Measurements from ENCODE around the gene EML1. TPM values are rescaled to one million over a fixed set of nuclear protein-coding genes. Genes with fewer than 3 reads are reported as not detected.

Gene EML1
- total RNA-seq, 1 donor from 2014 or later: 17.9 TPM

DNA sequence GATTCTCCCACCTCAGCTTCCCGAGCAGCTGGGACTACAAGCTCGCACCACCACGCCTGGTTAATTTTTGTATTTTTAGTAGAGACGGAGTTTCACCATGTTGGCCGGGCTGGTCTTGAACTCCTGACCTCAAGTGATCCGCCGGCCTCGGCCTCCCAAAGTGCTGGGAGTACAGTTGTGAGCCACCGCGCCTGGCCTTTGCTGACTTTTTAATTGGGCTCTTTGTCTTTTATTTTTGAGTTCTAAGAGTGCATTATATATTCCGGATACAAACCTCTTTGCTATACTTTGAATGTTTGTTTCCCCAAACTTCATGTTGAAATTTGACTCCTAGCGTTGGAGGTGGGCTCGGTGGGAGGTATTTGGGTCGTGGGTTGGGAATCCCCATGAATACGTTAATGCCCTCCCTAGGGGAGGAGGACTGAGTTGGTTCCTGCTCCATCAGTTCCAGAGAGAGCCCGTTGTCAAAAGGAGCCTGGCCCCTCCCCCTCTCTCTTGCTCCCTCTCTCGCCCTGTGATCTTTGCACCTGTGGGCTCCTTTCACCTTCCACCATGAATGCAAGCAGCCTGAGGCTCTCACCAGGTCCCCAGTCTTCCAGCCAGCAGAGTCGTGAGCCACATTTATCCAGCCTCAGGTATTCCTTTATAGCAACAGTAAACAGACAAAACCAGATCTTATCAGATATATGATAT is 168.8 kb downstream of the EML1 start:
- DNase-seq (ENCODE audit: low read depth in 2 of 2): no peak

DNA sequence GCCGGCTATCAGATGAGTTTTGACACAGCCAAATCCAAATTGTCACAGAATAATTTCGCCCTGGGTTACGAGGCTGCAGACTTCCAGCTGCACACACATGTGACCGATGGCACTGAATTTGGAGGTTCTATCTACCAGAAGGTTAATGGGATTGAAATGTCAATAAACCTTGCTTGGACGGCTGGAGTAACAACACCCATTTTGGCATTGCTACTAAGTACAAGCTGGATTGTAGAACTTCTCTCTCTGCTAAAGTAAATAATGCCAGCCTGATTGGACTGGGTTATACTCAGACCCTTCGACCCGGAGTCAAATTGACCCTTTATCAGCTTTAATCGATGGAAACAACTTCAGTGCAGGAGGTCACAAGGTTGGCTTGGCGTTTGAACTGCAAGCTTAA is 171.8 kb downstream of the EML1 start:
- DNase-seq (ENCODE audit: low read depth in 2 of 2): no peak

DNA sequence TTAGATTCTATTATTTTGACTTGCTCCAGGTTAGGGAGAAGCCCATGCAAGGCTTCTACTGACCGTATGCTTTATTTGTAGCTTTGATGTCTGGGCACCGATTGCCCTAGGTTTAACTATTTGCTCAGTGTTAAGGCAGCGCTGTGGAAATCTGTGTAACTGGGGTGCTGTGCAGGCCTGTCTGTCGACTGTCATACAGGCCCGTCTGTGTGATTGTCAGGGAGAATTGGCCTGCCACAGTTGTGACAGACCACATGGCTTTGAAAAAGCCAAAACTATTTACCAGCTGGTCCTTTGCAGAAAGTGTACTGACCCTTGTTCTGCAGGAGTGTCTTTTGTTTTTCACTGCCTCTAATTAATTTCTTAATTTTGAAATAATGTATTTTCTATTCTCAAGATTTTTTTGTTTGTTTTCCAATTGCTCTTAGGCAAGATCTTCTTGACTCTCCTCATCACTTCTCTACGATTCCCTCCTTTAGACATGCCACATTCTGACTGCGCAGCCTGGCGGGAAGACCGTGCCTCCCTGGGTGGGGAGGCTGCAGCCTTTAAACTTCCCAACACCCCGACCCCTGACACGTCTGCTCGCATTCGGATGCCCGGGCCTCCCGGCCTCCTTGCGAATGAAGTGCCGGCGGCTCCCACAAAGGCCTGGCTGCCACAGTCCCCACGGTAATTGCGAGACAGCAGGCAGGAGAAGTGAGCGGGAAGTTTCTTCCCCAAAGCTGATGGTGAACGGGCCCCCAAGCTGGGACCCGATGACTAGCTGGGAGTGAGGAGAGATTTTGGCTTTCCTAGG is 173.0 kb downstream of the EML1 start:
- DNase-seq (ENCODE audit: low read depth in 2 of 2): no peak

DNA sequence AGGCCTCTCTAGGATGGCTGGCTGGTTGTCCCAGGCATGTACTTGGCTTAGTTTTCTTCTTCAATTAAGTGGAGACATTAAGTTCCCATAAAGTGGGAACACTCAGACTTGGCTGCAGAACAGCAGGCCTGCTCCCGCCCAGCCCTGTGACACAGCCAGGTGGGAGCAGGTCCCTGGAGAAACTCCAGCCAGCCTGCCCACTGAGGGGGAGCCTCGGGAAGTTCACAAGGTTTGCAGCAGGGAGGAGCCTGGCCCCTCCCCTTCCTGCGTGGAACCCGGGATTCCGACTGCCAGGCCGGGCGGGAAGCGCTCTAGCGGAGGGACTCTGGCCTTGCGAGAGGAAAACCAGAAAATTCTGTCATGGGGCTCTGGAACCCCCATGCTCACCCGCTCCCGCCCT is 173.7 kb downstream of the EML1 start:
- DNase-seq (ENCODE audit: low read depth in 2 of 2): no peak

DNA sequence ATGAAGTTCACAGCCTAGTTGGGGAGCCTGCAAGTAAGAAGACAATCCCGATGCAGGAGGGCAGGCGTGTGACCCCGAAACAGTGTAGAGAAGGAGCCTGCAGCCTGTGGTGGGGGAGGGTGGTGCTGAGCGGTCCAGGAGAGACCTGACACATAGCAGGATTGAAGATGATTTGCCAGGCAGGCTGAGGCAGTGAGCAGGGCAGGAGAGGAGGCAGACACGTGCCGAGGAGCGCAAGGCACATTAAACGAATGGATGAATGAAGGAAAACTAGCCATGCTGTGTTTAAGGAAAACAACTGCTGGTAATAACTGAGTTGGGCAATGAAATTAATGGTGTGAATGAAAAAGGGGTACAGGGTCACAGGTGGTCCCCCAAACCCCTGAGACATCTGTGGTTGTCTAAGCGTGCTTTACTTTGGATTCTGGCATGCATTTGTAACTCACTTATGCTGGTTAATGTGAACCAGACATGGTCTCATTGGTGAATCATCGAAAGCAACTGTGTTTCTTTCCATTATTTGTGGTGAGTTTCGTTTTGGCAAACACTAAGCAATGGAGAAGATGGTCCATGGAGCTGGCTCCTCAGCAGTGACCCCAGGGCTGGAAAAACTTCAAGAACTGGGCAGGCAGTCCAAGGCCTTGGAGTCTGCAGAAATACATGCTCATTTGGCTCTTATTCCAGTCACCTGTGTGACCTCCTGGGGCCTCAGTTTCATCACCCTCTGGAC is 175.1 kb downstream of the EML1 start:
- DNase-seq (ENCODE audit: low read depth in 2 of 2): no peak

DNA sequence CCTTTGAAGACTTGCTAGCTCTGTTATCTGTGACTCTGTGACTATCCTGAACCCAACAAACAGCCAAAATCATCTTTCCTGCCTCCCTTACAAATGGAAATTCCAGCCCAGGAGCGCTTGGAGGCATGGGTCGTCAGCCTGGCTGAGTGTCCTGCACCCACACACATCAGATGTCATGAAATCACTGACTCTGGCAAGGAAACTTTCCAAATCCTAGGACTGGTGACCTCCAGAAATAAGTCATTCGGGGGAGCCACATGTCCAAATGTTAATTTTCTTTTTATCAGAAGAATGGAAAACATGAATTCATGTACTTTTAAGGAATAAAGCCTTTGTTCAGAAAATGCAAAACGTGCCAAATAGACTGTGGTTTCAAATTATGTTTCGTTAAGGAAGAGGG is 175.7 kb downstream of the EML1 start:
- DNase-seq (ENCODE audit: low read depth in 2 of 2): no peak

DNA sequence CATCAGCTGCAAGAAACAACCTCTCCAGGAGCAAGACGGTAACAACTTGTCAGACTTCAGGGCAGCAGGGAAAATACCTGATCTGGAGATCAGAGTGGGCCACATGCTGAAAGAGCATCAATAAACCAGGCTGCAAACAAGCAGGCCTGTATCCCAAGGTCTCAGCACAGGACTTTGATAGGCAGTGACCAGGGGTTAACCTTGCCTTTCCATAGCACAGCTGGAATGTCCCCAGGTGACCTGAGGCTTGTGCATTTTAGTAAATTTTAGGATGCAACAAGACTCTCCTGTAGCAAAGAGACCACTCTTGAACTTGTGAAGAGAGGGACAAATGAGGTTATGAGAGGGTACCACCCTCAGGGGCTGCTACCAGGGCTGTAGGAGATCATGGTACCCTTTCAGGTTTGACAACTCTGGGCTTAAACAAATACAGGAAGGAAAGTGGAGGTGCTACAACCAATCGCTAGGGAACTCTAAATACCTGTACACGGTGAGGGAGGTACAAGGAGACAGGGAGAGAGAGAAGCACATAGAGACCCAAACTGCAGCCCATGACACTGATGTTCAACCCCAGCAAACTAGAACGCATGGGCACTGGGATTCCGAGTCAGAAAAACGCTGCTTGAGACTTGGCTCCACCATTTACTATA is 176.6 kb downstream of the EML1 start:
- no peak for DNase-seq (ENCODE audit: low read depth in 2 of 2)

DNA sequence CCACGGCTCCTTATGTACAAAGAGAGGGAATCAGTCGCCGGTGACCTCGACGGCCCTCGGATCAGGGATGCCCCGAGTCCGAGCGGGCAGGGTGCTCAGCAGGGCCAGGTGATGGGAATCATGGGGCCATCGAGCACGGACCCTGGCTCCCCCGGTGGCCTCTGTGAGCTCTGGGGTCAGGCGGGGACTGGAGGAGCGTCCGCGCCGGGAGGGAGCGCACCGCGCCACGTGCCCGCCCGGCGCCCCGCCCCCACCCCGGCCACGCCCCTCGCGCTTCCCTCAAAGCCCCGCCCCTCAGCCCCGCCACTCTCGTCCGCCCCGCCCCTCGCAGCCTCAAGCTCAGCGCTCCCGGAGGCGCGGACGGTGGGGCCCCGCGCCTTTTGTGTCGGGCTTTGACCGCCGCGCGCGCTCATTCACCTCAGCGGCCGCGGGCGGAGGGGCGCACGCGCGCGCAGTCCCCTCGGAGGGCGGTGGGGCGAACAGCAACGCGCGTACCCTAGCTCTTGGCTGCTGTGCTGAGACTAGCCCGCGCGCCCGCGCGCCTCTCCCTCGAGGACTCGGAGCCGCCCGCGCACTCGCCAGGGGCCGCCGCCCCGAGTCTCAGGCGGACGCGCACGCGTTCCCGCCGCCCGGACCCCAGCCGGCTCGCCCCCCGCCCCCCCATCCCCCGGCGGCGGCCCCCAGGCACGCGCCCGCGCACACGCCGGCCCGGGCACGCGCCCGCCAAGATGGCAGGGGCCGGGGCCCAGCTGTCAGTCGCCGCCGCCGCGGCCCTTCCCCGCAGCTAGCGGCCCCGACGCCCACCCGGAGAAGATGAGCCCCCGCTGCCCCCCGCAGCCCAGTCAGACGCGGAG is 178.1 kb downstream of the EML1 start:
- DNase-seq (ENCODE audit: low read depth in 2 of 2): peak; percentile 88 to 92

DNA sequence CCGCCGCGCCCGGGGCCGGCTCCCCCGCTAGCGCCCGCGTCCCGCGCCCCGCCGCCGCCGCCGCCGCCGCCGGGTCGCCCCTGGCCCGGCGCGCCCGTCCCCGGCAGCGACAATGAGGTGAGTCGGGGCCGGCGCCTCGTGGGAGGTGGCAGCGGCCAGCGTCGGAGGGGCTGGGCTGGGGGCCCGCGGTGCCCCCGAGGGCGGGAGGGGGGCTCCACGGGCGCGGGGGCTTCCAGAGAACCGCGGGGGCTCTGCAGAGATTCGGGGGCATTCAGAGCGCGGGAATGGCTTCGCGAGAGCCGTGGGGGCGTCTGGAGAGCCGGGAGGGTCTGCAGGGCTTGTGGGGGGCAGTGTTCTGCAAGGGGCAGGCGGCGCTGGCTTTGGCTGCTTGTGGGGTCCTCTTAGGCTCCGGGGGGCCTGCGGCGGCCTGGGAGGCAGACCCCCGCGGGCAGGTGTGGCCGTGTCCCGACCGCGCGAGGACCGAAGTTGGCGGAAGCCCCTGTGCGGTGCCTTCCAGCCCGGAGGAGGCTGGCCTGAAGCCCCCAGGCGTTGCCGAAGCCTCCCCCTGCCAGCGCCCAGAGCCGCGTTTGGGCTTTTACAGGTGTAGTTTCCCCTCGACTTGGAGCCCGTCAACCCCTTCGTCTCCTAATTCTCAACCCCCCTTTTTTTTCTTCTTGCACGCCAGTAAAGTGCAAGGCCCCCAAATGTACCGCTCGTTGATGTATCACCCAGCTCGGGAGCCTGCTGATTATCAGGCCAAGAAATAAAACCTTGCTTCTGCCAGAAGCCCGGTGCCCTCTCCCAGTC is 178.9 kb downstream of the EML1 start:
- DNase-seq (ENCODE audit: low read depth in 2 of 2): peak in 1 of 2 donors; percentile 22

DNA sequence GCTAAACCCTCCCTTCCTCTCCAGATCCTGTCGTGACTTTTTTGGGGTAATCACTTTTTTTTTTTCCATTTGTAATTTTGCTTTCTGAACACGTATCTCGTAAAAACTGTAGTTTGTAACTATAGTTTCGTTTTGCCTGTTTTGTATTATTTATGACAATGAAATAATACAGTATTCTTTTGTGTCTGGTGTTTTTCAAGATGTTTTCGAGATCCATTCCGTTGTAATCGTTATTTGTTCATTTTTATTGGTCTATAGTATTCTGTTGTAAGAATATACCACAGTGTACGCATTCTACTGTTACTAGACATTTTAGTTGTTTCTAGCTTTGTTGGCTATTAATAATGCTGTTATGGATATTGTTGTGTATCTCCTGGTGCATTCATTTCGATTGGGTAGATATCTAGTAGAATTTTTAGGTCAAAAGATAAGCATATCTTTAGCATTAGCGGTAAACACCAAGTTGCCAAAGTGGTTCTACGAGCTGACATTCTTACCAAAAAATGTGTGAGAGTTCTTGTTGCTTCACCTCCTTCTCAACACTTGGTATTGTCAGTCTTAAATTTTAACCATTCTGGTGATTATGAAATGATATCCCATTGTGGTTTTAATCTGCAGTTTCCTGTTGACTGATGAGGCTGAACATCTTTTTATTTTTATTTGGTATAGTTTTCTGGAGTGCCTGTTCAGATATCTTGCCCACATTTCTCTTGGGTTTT is 179.7 kb downstream of the EML1 start:
- DNase-seq (ENCODE audit: low read depth in 2 of 2): no peak

DNA sequence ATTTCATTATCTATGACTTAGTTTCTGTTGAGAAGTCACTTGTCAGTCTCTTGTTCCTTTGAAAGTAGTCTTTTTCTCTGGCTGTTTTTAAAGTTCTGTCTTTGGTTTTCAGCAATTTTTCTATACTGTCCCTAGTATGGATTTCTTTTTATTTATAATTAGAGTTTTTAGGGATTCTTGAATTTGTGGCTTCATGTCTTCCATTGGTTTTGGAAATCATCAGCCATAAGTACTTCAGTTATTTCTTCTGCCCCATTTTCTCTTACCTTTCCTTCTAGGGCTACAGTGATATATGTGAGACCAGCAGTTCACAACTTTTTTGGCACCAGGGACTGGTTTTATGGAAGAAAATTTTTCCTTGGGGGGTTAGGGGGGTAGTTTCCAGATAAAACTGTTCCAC is 182.0 kb downstream of the EML1 start:
- no peak for DNase-seq (ENCODE audit: low read depth in 2 of 2)

DNA sequence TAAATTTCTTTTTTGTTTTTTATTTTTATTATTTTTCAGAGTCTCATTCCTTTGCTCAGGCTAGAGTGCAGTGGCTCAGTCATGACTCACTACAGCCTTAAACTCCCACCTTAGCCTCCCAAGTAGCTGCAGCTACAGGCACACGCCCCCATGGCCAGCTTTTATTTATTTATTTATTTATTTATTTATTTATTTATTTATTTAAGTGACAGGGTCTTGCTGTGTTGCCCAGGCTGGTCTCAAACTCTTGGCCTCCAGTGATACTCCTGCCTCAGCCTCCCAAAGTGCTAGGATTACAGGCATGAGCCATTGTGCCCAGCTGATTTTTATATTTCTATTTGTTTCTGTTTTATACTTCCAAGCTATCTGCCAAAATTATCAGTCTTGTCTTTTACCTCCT is 182.8 kb downstream of the EML1 start:
- DNase-seq (ENCODE audit: low read depth in 2 of 2): no peak

DNA sequence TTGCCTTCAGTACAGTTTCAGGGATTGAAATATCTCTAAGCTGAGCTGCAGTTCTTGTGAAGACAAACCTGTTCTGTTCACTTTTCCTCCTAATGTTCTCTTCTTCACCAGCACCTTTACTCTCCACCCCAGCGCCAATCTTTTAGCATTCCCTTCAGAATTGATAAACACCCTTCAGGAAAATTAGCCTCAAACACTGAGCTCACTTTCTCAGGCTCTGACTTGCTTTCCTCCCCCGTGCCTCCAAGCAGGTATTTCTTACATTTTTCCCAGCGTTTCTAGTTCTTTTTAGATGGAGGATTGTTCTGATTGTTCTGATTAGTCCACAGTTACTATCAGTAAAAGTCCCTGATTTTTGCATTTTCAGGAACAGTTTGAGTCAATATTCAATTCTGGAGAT is 183.5 kb downstream of the EML1 start:
- no peak for DNase-seq (ENCODE audit: low read depth in 2 of 2)

DNA sequence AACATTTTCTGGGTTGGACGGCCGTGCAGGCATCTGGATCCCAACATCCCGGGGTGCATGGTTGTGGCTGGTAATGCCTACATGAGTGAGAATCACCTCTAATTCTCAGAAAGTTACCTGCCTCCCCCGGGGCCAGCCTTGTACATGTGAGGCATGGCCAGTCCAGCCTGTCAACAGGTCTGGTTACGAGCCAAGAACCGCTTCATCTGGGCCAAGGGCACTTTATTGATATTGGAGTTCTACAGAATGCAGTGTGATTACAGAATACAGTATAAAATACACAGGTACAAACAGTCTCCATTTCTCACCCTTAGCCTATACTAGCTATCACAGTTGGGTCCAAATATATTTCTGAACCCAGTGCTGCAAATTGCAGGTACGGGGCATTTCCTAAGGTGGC is 187.1 kb downstream of the EML1 start:
- no peak for DNase-seq (ENCODE audit: low read depth in 2 of 2)

DNA sequence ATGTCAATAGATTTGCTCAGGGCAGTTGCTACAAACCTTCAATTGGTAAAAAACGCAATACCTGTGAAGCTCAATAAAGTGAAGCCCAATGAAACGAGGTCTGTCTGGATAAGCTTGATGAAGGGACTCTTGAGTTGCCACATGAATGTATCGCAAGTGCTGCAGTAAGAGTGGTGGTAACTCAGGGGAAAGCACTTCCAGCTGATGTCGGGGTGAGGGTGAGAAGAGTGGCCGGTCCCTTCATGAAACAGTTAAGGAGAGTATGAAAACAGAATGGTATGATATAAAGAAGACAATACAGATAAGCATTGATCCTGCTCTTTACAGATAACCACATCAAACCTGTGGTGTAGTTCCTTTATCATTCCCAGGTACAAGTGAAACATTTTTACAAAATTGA is 188.6 kb downstream of the EML1 start:
- no peak for DNase-seq (ENCODE audit: low read depth in 2 of 2)

DNA sequence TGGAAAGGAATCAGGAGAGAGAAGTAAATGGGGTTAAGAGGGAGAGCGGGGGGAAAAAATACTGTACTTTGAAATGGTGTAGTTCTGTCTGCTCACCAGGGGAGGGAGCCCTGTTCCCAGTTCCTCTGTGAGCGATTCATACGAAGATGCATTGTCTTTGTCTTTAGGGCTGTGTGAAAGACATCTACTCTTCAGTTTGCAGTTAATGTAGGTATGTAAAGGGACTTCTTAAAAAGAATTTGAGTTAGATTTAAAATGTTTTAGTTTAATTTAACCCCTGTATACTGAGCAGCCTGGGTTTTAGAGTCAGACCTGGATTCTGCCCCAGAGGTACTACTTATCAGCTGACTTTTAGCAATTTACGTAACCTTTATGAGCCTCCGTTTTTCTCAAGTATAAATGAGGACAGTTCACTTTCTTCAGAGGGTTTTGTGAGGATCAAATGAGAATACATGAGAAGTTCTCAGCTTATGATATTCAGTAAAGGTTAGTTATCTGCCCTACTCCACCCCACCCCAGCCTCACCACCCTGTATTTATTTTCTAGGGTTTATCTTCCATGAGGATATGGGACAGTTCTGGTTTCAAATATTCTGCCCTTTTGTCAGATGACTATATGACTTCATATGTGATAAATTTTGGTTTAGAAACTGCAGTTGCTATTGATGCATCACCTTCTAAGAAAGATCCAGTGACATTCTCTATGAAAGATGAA is 189.5 kb downstream of the EML1 start:
- peak; percentile 74 to 77 for DNase-seq (ENCODE audit: low read depth in 2 of 2)

DNA sequence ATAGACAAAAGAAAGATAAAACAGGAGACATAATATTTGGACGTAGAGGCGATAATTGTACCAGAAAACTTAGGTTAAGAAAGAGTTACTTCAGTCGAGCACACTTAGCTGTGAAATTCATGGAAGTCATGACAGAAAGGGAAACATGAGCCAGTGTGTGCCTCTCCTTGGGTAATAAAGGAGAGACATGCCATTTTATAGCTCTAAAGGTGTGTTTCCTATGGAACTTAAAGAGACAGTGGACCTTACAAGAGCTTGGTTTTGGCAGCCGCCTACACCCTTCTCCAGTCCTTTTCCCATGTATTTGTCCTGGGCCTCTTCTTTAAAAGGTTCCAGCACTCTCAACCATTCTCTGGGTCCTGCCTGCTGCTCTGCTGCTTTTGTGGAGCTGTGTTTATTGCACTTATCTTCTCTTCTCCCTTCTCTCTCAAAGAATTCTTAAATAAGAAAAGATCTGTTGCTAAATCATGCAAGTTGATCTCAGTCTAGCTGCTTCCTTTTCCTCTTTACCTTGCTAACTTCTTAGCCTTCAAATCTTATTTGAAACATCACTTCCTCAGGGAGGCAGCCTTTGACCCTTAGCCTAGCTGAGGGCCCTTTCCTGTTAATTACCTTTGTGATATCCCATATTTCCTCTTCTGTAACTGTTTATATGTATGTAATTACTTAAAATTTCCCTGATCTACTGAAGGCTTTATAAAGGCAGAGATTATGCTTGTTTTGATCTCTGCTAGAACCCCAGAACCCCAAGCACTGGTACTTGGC is 190.2 kb downstream of the EML1 start:
- DNase-seq (ENCODE audit: low read depth in 2 of 2): no peak

DNA sequence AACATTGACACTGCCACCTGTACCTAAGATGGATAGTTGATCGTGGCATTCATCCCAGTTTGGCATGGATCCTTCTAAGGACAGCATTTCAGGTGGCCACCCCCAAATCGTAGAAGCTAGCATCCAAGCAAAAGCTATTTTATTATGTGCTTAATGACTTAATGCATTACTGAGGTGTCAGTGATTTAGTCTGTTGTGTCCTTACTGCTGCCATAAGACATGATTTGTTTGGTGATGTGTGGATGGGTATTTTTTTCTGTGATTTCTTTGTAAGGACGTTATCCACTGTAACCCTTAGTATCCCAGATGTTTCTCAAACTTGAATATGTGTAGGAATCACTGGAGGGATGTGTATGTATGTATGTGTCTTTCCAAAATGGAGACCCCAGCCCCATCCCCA is 190.8 kb downstream of the EML1 start:
- no peak for DNase-seq (ENCODE audit: low read depth in 2 of 2)

All from lung microvascular endothelial cell (primary cell).